Fibroblast of lung (primary cell): ENCODE data around the gene MCF2L. TPM values are rescaled to one million over a fixed set of nuclear protein-coding genes. Genes with fewer than 3 reads are reported as not detected.

Experiments used
- DNase-seq, 2 donors: peaks; one replicate each; pipeline versions ENCODE4 v3.0.0 to v3.0.0-alpha.2; 2010; ENCODE audit warnings: low read depth in 2 of 2
- H2AFZ ChIP-seq: 2 replicates; pipeline ENCODE4 v1.5.1; 2012; ENCODE audit warnings: low read length, control low read depth, inconsistent platforms
- H3K27ac ChIP-seq: 2 replicates; pipeline ENCODE4 v1.5.1; 2011; ENCODE audit warnings: low read length, control low read depth; ENCODE audit not compliant: insufficient read depth
- H3K27me3 ChIP-seq: 2 replicates; pipeline ENCODE4 v1.5.1; 2011; ENCODE audit warnings: mild to moderate bottlenecking, low read length; ENCODE audit not compliant: control insufficient read depth, insufficient read depth
- H3K36me3 ChIP-seq: 2 replicates; pipeline ENCODE4 v1.5.1; 2011; ENCODE audit warnings: low read length; ENCODE audit not compliant: control insufficient read depth, insufficient read depth
- H3K4me1 ChIP-seq: 2 replicates; pipeline ENCODE4 v1.5.1; 2011; ENCODE audit warnings: low read length; ENCODE audit not compliant: control insufficient read depth, insufficient read depth; ENCODE audit errors: extremely low read depth
- H3K4me2 ChIP-seq: 2 replicates; pipeline ENCODE4 v1.5.1; 2011; ENCODE audit warnings: low read length, control low read depth; ENCODE audit not compliant: insufficient read depth; ENCODE audit errors: extremely low read depth
- H3K4me3 ChIP-seq, 4 experiments: fragments of 200-600 bp in 1 of 4; sonication (generic) in 1 of 4; replicated peaks in 1 of 4; 2 replicates each; pipeline ENCODE4 v1.5.1; 2011 to 2016; ENCODE audit warnings: low read length in 4 of 4, low read depth in 3 of 4, mild to moderate bottlenecking in 3 of 4, control low read depth in 2 of 4, inconsistent platforms in 1 of 4, mixed read lengths in 1 of 4; ENCODE audit not compliant: insufficient read depth in 1 of 4; ENCODE audit errors: control extremely low read depth in 1 of 4
- H3K79me2 ChIP-seq: 2 replicates; pipeline ENCODE4 v1.5.1; 2012; ENCODE audit warnings: mild to moderate bottlenecking, low read length, inconsistent platforms; ENCODE audit not compliant: control insufficient read depth, insufficient read depth
- H3K9ac ChIP-seq: 2 replicates; pipeline ENCODE4 v1.5.1; 2011; ENCODE audit warnings: mild to moderate bottlenecking, low read length, control low read depth; ENCODE audit not compliant: insufficient read depth
- H3K9me3 ChIP-seq: 2 replicates; pipeline ENCODE4 v1.5.1; 2012; ENCODE audit warnings: low read depth, low read length; ENCODE audit not compliant: control insufficient read depth, insufficient read depth
- H4K20me1 ChIP-seq: 2 replicates; pipeline ENCODE4 v1.5.1; 2011; ENCODE audit warnings: low read length; ENCODE audit not compliant: control insufficient read depth, insufficient read depth; ENCODE audit errors: extremely low read depth
- CTCF ChIP-seq, 2 donors: IDR thresholded peaks in 1 of 2; conservative IDR thresholded peaks in 1 of 2; 1 replicate in 1 of 2; 2 replicates in 1 of 2; pipeline ENCODE4 v1.5.1; 2011 to 2012; ENCODE audit warnings: low read length in 2 of 2, control low read depth in 1 of 2, inconsistent platforms in 1 of 2, low read depth in 1 of 2, mild to moderate bottlenecking in 1 of 2
- EZH2 ChIP-seq: IDR thresholded peaks from 2 replicates; pipeline ENCODE4 v1.5.1; 2012; ENCODE audit warnings: low read length, control low read depth, mild to moderate bottlenecking; ENCODE audit errors: missing control alignments
- polyA plus RNA-seq, 2 donors: library from polyadenylated mRNA; depleted of rRNA in 1 of 2; stranded (reverse) in 1 of 2; unstranded in 1 of 2; fragments of >200 nt; gene quantifications; 2 replicates each; pipeline ENCODE4 v1.2.1, GENCODE V29; 2011 to 2012; ENCODE audit warnings: missing spikeins in 1 of 2
- total RNA-seq: library from RNA; depleted of rRNA; stranded (reverse); fragments of >200 nt; gene quantifications from 2 replicates; pipeline ENCODE4 v1.2.1, GENCODE V29; 2014

The MCF2L gene
- total and polyA plus RNA-seq, 2 donors (not counting 1 experiment from before 2014, with no cell fraction given) = 0.18 to 3.3 TPM

DNA sequence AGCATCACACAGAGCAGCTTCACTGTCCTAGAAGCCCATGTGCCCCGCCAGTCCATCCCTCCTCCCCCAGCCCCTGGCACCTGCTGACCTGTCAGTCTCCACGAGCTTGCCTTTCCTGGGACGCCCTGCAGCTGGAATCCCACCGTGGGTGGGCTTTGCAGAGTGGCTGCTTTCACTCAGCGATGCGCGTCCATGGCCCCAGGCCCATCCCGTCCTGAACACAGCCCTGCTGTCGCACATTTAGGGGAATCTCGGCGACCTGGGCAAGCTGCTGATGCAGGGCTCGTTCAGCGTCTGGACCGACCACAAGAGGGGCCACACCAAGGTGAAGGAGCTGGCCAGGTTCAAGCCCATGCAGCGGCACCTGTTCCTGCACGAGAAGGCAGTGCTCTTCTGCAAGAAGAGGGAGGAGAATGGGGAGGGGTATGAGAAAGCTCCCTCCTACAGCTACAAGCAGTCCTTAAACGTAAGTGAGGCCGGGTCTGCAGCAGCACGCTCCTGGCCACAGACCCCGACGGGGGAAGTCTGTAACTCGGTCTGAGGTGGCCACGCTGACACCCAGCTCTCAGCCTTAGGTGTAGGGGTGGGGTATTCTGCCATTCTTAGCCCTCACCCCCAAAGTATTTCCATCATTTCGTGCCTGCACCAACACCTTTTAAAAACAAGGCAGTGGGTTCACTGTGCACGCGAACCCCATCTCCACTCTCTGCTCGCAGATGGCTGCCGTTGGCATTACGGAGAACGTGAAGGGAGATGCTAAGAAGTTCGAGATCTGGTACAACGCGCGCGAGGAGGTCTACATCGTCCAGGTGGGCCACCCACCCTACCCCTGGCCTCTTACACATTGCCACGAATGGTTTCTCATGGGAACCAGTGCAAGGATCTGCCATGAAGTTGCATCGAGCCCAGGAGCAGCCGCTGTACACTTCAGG lies 118.2 kb downstream of the MCF2L start:
- H3K79me2 ChIP-seq = no peaks in the 10 kb centered on the region

DNA sequence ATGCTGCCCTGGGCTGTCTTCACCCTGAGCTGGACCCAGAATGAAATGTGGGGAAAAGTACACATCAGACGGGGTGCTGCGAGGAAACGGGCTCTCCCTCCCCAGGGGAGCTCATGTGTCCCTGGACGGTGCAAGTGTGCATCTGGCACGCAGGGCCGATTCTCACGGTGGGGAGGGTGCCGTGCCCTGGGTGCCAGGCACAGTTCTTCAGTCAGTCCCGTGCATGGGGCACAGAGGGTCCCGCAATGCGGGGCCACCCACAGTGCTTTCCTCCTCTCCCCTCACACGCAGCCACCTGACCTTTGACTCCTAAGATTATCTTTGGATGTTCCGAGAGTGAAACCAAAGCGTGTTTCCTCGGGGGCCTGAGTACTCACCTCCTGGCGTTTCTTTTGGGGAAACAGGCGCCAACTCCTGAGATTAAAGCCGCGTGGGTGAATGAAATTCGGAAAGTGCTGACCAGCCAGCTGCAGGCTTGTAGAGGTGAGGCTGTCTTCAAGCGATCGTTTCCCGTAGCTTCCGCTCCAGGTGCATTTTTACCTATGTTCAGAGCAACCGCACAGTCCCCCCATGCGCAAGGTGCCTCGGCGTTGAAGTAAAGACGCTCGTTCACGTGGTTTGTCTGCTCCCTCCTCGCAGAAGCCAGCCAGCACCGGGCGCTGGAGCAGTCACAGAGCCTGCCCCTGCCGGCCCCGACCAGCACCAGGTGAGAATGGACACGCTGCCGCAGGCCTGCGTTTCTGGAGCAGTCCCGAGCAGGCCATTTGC lies 119.1 kb downstream of the MCF2L start:
- H3K27me3 ChIP-seq = no peaks in the 10 kb centered on the region
- H3K27ac ChIP-seq = no peak overlapping the region
- H3K9ac ChIP-seq = no peak overlapping the region
- H3K4me3 ChIP-seq = no peak overlapping the region
- no peaks in the 10 kb centered on the region for H3K79me2 ChIP-seq
- TF ChIP-seq CTCF (conservative IDR thresholded peaks at IDR 0.05 in 1 of 2, IDR thresholded peaks at IDR 0.05 in 1 of 2; ENCODE audit: low read depth in 1 of 2, low read length in 2 of 2) (no peak), EZH2 (no peak)
- H3K36me3 ChIP-seq = no peaks in the 10 kb centered on the region
- DNase-seq = no peak
- no peaks in the 10 kb centered on the region for H3K9me3 ChIP-seq
- no peaks in the 10 kb centered on the region for H3K4me1 ChIP-seq
- no peak overlapping the region for H3K4me2 ChIP-seq
- H2AFZ ChIP-seq = no peak overlapping the region
- no peaks in the 10 kb centered on the region for H4K20me1 ChIP-seq

More for the DNA sequence above, 118.2 kb downstream of the MCF2L start:
- no peaks in the 10 kb centered on the region for H3K4me1 ChIP-seq
- no peaks in the 10 kb centered on the region for H3K27me3 ChIP-seq
- H3K4me3 ChIP-seq = no peak overlapping the region
- no peaks in the 10 kb centered on the region for H3K36me3 ChIP-seq
- TF ChIP-seq EZH2 = no peak
- no peak for TF ChIP-seq CTCF (conservative IDR thresholded peaks at IDR 0.05 in 1 of 2, IDR thresholded peaks at IDR 0.05 in 1 of 2; ENCODE audit: low read depth in 1 of 2, low read length in 2 of 2)
- H4K20me1 ChIP-seq = no peaks in the 10 kb centered on the region
- H3K9ac ChIP-seq = no peak overlapping the region
- no peak overlapping the region for H2AFZ ChIP-seq
- no peak overlapping the region for H3K27ac ChIP-seq
- DNase-seq = no peak
- no peaks in the 10 kb centered on the region for H3K9me3 ChIP-seq
- H3K4me2 ChIP-seq = no peak overlapping the region

- TF ChIP-seq EZH2 (no peak), CTCF (conservative IDR thresholded peaks at IDR 0.05 in 1 of 2, IDR thresholded peaks at IDR 0.05 in 1 of 2; ENCODE audit: low read depth in 1 of 2, low read length in 2 of 2) (no peak)
- Histone ChIP-seq H3K4me1 (no peaks in the 10 kb centered on the region), H2AFZ (no peak overlapping the region), H4K20me1 (no peaks in the 10 kb centered on the region), H3K9ac (no peak overlapping the region), H3K27me3 (no peaks in the 10 kb centered on the region), H3K27ac (no peak overlapping the region), H3K36me3 (no peaks in the 10 kb centered on the region), H3K4me2 (no peak overlapping the region), H3K4me3 (no peak overlapping the region), H3K79me2 (no peaks in the 10 kb centered on the region), H3K9me3 (no peaks in the 10 kb centered on the region)
- no peak for DNase-seq
These were observed 119.6 kb downstream of the MCF2L start for GRCh38 chr13:113088691-113089020.
